ENCODE results near the gene CENPN. TPM values are rescaled to one million over a fixed set of nuclear protein-coding genes. Genes with fewer than 3 reads are reported as not detected.

Gene CENPN, protein sequence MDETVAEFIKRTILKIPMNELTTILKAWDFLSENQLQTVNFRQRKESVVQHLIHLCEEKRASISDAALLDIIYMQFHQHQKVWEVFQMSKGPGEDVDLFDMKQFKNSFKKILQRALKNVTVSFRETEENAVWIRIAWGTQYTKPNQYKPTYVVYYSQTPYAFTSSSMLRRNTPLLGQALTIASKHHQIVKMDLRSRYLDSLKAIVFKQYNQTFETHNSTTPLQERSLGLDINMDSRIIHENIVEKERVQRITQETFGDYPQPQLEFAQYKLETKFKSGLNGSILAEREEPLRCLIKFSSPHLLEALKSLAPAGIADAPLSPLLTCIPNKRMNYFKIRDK
- total RNA-seq, result 57.2 and 101 TPM in 2 replicates

DNA sequence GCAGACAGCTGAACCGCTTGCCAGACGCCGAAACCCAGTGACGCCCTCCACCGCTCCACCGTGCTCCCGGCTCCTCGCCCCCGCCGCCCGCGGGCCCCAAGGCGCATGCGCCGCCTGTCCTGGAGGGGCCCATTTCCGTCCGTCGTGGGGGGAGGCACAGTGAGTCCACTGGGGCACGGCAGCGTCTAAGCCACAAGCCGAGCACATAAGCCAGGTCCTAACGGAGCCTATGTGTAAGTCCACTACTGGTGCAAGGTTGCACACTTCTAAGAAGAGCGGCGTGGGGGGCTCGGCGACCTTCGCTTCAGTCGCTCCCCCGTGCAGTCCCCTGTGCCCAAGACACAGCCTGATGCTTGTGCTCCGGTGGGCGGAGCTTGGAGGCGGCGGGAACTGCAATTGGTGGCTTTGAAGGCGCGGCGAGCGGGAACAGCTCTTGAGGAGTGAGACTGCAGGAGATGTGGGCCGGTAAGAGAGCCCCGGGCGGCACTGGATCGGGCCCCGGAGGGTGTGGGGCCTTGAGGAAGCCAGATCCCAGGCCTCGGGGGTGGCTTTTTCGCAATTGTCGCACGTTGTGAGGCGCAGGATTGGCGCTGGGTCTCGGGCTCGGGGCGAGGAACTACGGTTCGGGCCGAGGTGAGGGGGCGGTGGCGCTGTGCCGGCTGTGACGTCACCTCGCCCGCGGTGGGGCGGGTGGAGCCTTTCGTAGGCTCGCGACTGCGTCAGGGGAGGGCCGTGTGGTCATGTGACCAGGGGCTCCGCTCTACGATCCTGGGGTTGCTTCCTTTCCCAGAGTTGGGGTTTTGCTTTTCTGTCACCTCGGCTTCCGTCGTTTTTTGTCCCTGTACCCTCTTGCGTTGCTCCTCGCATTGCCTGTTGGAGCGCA, at the start of gene CENPN, which contains the start of gene CMC2:
TSS of gene CENPN (plus strand) at position 402 of the 883 bp plus-strand sequence. CDS start 4,726 bp downstream, outside the sequence.
TSS of gene CMC2 (minus strand) at position 73 of the 883 bp plus-strand sequence. CDS start 9,491 bp downstream, outside the sequence.
- DNase-seq, result peak; percentile 99

GRCh38 chr16:80958284-80958683, 48.7 kb upstream of the CENPN start:
- DNase-seq, result no peak

- no peak for DNase-seq
These were observed 44.1 kb upstream of the CENPN start for GRCh38 chr16:80962879-80963278.

GRCh38 chr16:80964351-80964750, 42.7 kb upstream of the CENPN start:
- DNase-seq, result no peak

DNA sequence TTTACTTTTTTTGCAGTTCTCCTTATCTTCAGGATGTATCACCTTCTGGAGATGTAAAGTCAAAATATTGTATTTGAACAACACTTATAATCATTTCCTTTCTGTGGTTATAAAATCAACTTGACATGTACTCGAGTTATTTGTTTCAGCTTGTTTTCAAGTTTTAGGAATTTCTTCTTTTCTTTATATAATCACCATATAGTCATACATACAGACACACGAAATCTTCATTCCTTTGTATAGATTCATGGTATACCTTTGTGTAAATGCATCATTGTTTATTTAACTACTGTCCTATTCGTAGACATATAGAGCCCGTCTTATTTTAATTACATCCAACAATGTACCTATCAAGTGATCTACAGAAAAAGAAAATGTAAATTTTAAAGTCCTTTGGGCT, 40.4 kb upstream of the CENPN start:
- DNase-seq, result no peak

DNA sequence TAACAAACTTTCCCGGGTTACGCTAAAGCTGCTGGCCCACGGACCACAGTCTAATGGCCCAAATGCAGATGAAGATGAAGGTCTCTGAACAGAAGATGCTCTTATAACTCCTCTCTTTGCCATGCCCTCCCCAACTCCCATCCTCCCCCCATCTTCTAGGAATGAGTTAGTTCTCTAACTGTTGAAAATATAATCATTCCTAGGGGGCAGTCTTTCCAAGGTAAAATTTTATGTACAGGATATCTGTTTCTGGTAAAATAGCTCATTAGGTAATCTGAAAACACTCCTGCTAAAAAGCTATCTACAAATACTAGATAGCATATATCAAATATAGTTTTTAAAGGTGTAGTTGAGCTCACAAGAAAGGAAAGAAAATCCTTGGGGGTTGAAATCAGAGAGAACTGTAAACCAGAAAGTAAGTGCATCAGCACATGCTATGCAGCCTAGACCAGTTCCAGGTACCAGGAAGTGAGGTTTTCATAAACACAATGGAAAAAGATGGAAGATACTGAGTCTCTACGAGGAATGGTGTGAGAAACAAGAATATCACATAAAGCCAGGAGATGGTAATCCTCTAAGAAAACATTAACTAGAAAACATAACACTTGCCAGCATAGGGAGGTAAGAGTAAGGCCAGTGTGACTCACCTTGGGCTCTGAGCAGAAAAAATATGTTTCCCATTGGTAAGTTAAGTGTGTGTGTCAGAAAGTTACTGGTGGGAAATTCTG, 38.5 kb upstream of the CENPN start:
- DNase-seq, result peak; percentile 22

DNA sequence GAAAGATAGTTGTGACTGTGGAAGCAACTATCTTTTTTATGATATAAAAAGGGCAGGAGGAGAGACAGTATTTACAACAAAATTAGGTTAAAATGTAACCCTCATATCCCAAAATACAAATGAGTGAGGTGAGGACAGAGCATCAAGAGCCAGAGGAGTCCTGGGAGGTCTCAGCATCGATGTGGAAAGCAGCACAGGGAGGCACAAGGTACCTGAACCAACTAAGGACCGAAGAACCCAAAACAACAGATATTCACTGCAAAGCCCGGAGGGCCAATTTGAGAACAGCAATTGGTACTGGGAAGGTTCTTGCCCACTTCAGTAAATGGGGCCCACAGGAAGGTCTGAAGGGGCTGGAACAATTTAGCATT, 37.9 kb upstream of the CENPN start:
- no peak for DNase-seq

DNA sequence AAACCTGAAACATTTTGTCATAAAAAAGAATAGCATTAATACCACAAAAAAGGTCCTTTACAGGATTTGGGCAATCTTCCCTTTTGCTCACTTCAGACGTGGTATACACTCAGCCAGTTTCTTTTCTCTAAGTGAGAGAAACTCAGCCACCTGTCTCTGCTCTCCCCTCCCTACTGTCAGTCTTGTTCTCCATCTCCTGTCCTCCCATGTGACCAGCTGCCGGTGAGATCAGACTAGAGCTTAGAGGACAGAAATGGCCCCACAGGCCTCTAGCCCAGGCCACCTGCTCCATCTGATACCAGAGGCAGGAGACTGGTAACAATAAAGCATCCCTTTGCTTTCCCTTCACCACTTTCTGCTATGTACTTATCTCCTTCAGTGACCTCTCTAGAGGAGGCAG, 35.2 kb upstream of the CENPN start:
- DNase-seq, result no peak

DNA sequence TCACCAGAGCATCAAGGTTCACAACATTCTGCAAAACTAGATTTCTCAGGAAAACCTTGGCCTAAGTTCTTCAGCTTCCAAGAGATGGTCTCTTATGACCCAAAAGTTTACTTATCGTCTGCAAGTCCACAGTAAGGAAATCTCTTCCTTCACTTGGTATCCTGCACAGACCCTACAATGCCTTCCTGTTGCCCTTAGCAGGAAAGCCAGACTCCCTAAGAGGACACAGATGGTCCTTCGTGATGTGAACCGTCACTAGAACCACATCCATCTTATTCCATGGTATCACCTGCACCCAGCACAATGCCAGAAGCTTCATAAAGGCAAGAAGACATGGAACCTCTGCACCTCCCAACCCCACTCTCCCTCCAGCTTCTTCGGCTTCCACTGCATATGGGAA, 34.4 kb upstream of the CENPN start:
- DNase-seq, result peak; percentile 50

- DNase-seq, result no peak
These were observed 33.0 kb upstream of the CENPN start for GRCh38 chr16:80973991-80974390.

- no peak for DNase-seq
These were observed 32.2 kb upstream of the CENPN start for GRCh38 chr16:80974649-80975376.

GRCh38 chr16:80976946-80977345, 30.1 kb upstream of the CENPN start:
- DNase-seq, result no peak

- DNase-seq, result no peak
These were observed 25.9 kb upstream of the CENPN start for GRCh38 chr16:80981103-80981502.

DNA sequence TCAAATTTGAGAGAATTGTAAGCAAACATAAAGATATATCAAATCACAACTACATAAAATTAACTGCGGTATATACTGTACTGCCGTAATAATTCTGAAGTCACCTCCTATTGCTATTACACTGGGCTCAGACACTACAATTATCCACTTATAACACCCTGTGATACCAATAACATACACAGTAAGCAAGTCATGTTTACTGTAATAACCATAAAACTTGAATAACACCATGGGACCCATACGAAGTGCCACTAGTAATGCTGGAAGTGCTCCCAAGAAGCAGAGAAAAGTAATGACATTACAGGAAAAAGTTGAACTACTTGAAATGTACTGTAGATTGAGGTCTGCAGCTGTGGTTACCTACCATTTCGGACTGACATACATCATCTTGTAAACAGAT, 24.4 kb upstream of the CENPN start:
- DNase-seq, result no peak

GRCh38 chr16:80984124-80984892, 22.7 kb upstream of the CENPN start:
- no peak for DNase-seq

- DNase-seq, result peak; percentile 48
These were observed 21.4 kb upstream of the CENPN start for GRCh38 chr16:80985611-80986010.

DNA sequence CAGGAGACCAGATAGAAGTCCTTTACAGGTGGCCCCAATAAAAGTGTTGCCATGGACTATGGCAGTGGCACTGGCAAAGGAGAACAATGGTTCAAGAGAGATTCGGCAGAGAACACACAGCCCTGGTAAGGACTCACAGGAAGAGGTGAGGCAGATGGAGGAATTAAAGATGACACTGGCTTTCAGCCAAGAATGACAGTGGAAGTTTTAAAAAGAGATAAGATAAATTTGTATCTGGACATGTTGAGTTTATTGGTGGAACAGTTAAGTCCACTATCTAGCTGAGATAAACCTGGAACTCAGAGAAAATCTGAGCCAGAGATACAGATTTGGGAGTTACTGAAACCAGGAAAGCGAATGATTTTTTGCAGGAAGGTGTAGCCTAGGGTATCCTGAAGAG, 20.5 kb upstream of the CENPN start:
- no peak for DNase-seq

GRCh38 chr16:80988756-80989155, 18.3 kb upstream of the CENPN start:
- DNase-seq, result no peak

DNA sequence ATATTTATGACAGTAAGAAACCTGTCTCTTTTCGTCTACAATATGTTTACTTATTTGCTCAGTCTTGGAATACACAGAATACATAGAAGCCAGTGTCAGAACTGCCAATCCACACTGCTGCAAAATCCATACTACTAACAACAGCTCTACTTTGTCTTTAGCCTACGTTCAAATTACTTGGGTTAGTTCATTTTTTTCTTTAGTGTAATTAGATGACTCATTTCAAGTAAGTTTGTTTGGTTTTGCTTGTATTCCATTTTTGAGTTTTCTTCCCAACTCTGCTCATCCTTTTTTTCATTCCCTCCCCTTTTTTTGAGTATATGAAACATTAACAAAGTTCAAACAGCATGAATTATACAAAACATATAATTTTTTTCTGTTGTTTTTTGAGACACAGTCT, 17.2 kb upstream of the CENPN start:
- no peak for DNase-seq

DNA sequence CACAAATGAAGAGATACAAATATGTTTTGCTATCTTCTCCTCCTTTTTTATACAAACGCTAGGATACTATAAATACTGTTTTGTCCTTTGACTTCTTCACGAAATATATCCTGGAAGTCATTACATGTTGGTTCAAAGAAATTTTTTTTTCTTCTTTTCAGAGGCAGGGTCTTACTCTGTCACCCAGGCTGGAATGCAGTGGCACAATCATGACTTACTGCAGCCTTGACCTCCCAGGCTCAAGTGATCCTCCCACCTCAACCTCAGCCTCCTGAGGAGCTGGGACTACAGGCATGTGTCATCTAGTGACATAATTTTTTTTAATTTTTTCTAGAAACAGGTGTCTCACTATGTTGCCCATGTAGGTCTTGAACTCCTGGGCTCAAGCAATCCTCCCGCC, 16.4 kb upstream of the CENPN start:
- no peak for DNase-seq

DNA sequence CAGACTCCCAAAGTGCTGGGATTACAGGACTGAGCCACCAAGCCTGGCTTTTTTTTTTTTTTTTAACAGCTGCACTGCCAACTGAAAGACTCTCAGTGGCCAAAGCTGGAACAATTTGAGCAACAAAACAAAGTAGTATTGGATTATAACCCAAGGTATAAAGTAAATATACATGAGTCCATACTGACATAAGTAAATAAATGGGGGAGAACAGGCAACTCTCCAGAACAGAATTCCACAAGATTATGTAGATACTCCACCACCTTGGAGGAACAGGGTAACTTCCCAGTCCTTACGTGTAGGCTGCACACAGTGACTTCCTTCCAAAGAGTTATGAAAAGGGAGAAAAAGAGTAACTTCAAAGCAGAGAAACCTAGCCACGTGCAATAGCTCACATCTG, 16.0 kb upstream of the CENPN start:
- DNase-seq, result no peak

Measured in dermis blood vessel endothelial cell (primary cell).